Neural cell (in vitro differentiated cells): ENCODE data around the gene FHDC1.

Experiments
- CTCF ChIP-seq: fragments of 450-650 bp; IDR thresholded peaks from 2 replicates; pipeline ENCODE4 v1.5.1; 2014; ENCODE audit warnings: antibody characterized with exemption, mild to moderate bottlenecking, moderate library complexity; ENCODE audit not compliant: poor library complexity, severe bottlenecking
- POLR2AphosphoS5 ChIP-seq: IDR thresholded peaks from 2 replicates; pipeline ENCODE4 v1.6.1; 2012

- TF ChIP-seq CTCF, result no peak
- no peak for TF ChIP-seq POLR2AphosphoS5
Measured at GRCh38 chr4:153028535-153028934, 92.4 kb downstream of the FHDC1 start.
